IPS-11a (cell line): ENCODE data around the gene TLR8.

Experiments used
- H3K4me3 ChIP-seq: one replicate; pipeline ENCODE4 v1.5.1; 2013; ENCODE audit warnings: low read depth, low read length, control low read depth

The TLR8 gene

GRCh38 chrX:12906046-12906761 lies at the start of gene TLR8:
Gene TLR8, plus strand, starts transcription at chrX:12906620. Its CDS starts 87 bp downstream, at chrX:12906707.
- no peak within 1 kb of the TSS for H3K4me3 ChIP-seq

- no peak overlapping the region for H3K4me3 ChIP-seq
Measured at GRCh38 chrX:12865359-12865758, 41.1 kb upstream of the TLR8 start.

- no peak within 1 kb of the TSS for H3K4me3 ChIP-seq
Measured at GRCh38 chrX:12866451-12867377, 39.7 kb upstream of the TLR8 start, which contains the start of gene TLR7. Gene TLR7, plus strand, starts transcription at chrX:12867072. Its CDS starts 507 bp downstream, at chrX:12867579.

- H3K4me3 ChIP-seq = no peak overlapping the region
Measured at GRCh38 chrX:12867685-12868084, 38.7 kb upstream of the TLR8 start.

- H3K4me3 ChIP-seq = no peak overlapping the region
Measured at GRCh38 chrX:12868747-12869146, 37.7 kb upstream of the TLR8 start.

GRCh38 chrX:12871257-12871656 lies 35.2 kb upstream of the TLR8 start:
- no peak overlapping the region for H3K4me3 ChIP-seq

- no peak overlapping the region for H3K4me3 ChIP-seq
Measured at GRCh38 chrX:12872741-12873140, 33.7 kb upstream of the TLR8 start.

- no peak overlapping the region for H3K4me3 ChIP-seq
Measured at GRCh38 chrX:12874581-12874980, 31.8 kb upstream of the TLR8 start.

GRCh38 chrX:12877386-12877785 lies 29.0 kb upstream of the TLR8 start:
- H3K4me3 ChIP-seq = no peak overlapping the region

- H3K4me3 ChIP-seq = no peak overlapping the region
Measured at GRCh38 chrX:12878536-12878935, 27.9 kb upstream of the TLR8 start.

- no peak overlapping the region for H3K4me3 ChIP-seq
Measured at GRCh38 chrX:12881914-12882313, 24.5 kb upstream of the TLR8 start.

GRCh38 chrX:12885508-12885907 lies 20.9 kb upstream of the TLR8 start:
- no peak overlapping the region for H3K4me3 ChIP-seq

- H3K4me3 ChIP-seq = no peak overlapping the region
Measured at GRCh38 chrX:12886545-12886944, 19.9 kb upstream of the TLR8 start.

GRCh38 chrX:12887141-12887540 lies 19.3 kb upstream of the TLR8 start:
- H3K4me3 ChIP-seq = no peak overlapping the region

GRCh38 chrX:12887767-12888166 lies 18.7 kb upstream of the TLR8 start:
- no peak overlapping the region for H3K4me3 ChIP-seq

- H3K4me3 ChIP-seq = no peak overlapping the region
Measured at GRCh38 chrX:12890467-12890866, 16.0 kb upstream of the TLR8 start.

- H3K4me3 ChIP-seq = no peak overlapping the region
Measured at GRCh38 chrX:12891171-12891570, 15.2 kb upstream of the TLR8 start.

- no peak overlapping the region for H3K4me3 ChIP-seq
Measured at GRCh38 chrX:12891915-12892506, 14.4 kb upstream of the TLR8 start.

- no peak overlapping the region for H3K4me3 ChIP-seq
Measured at GRCh38 chrX:12892716-12893115, 13.7 kb upstream of the TLR8 start.

GRCh38 chrX:12894074-12895030 lies 12.1 kb upstream of the TLR8 start:
- H3K4me3 ChIP-seq = no peak overlapping the region
